ENCODE data around the gene TTC9B.

TTC9B gene

GRCh38 chr19:40200341-40201099, 17.7 kb downstream of the TTC9B start:
- TF ChIP-seq POLR2AphosphoS5 (IDR thresholded peaks at IDR 0.05; ENCODE audit: low read depth, low read length) (no peak), REST (IDR thresholded peaks at IDR 0.05; ENCODE audit: insufficient read depth in 1 of 2, low read depth in 2 of 2, low read length in 2 of 2) (no peak), TAF1 (IDR thresholded peaks at IDR 0.05; ENCODE audit: borderline replicate concordance, insufficient read depth, low read length) (no peak), SIN3A (IDR thresholded peaks at IDR 0.05; ENCODE audit: borderline replicate concordance, insufficient read depth, low read length) (no peak), FOXP2 (optimal IDR thresholded peaks at IDR 0.05; ENCODE audit: borderline replicate concordance, extremely low read depth, extremely low read length, insufficient read depth) (no peak)

GRCh38 chr19:40198272-40198990, 19.8 kb downstream of the TTC9B start:
- TF ChIP-seq POLR2AphosphoS5 (IDR thresholded peaks at IDR 0.05; ENCODE audit: low read depth, low read length) (no peak), TAF1 (IDR thresholded peaks at IDR 0.05; ENCODE audit: borderline replicate concordance, insufficient read depth, low read length) (no peak), REST (IDR thresholded peaks at IDR 0.05; ENCODE audit: insufficient read depth in 1 of 2, low read depth in 2 of 2, low read length in 2 of 2) (no peak), SIN3A (IDR thresholded peaks at IDR 0.05; ENCODE audit: borderline replicate concordance, insufficient read depth, low read length) (no peak), FOXP2 (optimal IDR thresholded peaks at IDR 0.05; ENCODE audit: borderline replicate concordance, extremely low read depth, extremely low read length, insufficient read depth) (no peak)

GRCh38 chr19:40193587-40193849, 24.7 kb downstream of the TTC9B start:
- no peak for TF ChIP-seq SIN3A (IDR thresholded peaks at IDR 0.05; ENCODE audit: borderline replicate concordance, insufficient read depth, low read length)
- no peak for TF ChIP-seq FOXP2 (optimal IDR thresholded peaks at IDR 0.05; ENCODE audit: borderline replicate concordance, extremely low read depth, extremely low read length, insufficient read depth)
- no peak for TF ChIP-seq POLR2AphosphoS5 (IDR thresholded peaks at IDR 0.05; ENCODE audit: low read depth, low read length)
- TF ChIP-seq REST (IDR thresholded peaks at IDR 0.05; ENCODE audit: insufficient read depth in 1 of 2, low read depth in 2 of 2, low read length in 2 of 2), result no peak
- TF ChIP-seq TAF1 (IDR thresholded peaks at IDR 0.05; ENCODE audit: borderline replicate concordance, insufficient read depth, low read length), result no peak

- TF ChIP-seq TAF1 (IDR thresholded peaks at IDR 0.05; ENCODE audit: borderline replicate concordance, insufficient read depth, low read length), result no peak
- no peak for TF ChIP-seq REST (IDR thresholded peaks at IDR 0.05; ENCODE audit: insufficient read depth in 1 of 2, low read depth in 2 of 2, low read length in 2 of 2)
- TF ChIP-seq POLR2AphosphoS5 (IDR thresholded peaks at IDR 0.05; ENCODE audit: low read depth, low read length), result no peak
Observed at GRCh38 chr19:40192758-40193586, 25.2 kb downstream of the TTC9B start.
